HL-60/S4 treated with retinoic acid at 250 ng/mL for 4 days and 3 days (cell line): ENCODE measurements around the gene RYR1.
"Not testable (repeated sequence)": the region's sequence is repeated elsewhere in the genome, so short reads cannot be mapped to it uniquely, and the experiment has no call there.

Experiments
- in situ Hi-C: fragments of 300-500 bp; cut with MboI; formaldehyde crosslinking; loops from 2 replicates; pipeline ENCODE4 v1.7.0; 2022; ENCODE audit warnings: low sequenced_read_pairs

Gene RYR1

GRCh38 chr19:38508507-38508906, 75.0 kb downstream of the RYR1 start:
- in situ Hi-C loops, result no loop called here

- in situ Hi-C loops, result no loop called here
These were observed 75.5 kb downstream of the RYR1 start for GRCh38 chr19:38509027-38509426.

GRCh38 chr19:38511074-38511708, 77.7 kb downstream of the RYR1 start:
- in situ Hi-C loops, result no loop called here

GRCh38 chr19:38512277-38512676, 78.8 kb downstream of the RYR1 start:
- in situ Hi-C loops, result no loop called here

GRCh38 chr19:38513156-38513555, 79.7 kb downstream of the RYR1 start:
- in situ Hi-C loops, result not testable (repeated sequence)

GRCh38 chr19:38513762-38514167, 80.3 kb downstream of the RYR1 start:
- in situ Hi-C loops, result no loop called here

GRCh38 chr19:38514812-38515633, 81.5 kb downstream of the RYR1 start:
- in situ Hi-C loops, result no loop called here

- in situ Hi-C loops, result no loop called here
These were observed 82.4 kb downstream of the RYR1 start for GRCh38 chr19:38515896-38516295.

- in situ Hi-C loops, result no loop called here
These were observed 83.3 kb downstream of the RYR1 start for GRCh38 chr19:38516802-38517201.

GRCh38 chr19:38517321-38517720, 83.8 kb downstream of the RYR1 start:
- in situ Hi-C loops, result no loop called here

GRCh38 chr19:38517980-38518379, 84.5 kb downstream of the RYR1 start:
- in situ Hi-C loops, result not testable (repeated sequence)

- in situ Hi-C loops, result no loop called here
These were observed 85.7 kb downstream of the RYR1 start for GRCh38 chr19:38519168-38519567.

- in situ Hi-C loops, result no loop called here
These were observed 86.5 kb downstream of the RYR1 start for GRCh38 chr19:38519988-38520387.

GRCh38 chr19:38522915-38523314, 89.4 kb downstream of the RYR1 start:
- in situ Hi-C loops, result no loop called here

- in situ Hi-C loops, result no loop called here
These were observed 89.8 kb downstream of the RYR1 start for GRCh38 chr19:38523319-38523718.

GRCh38 chr19:38524369-38524768, 90.9 kb downstream of the RYR1 start:
- in situ Hi-C loops, result no loop called here

- in situ Hi-C loops, result no loop called here
These were observed 91.6 kb downstream of the RYR1 start for GRCh38 chr19:38524994-38525634.

- in situ Hi-C loops, result no loop called here
These were observed 92.9 kb downstream of the RYR1 start for GRCh38 chr19:38526430-38526829.

- in situ Hi-C loops, result no loop called here
These were observed 94.1 kb downstream of the RYR1 start for GRCh38 chr19:38527466-38528136.

GRCh38 chr19:38528213-38528755, 94.8 kb downstream of the RYR1 start:
- in situ Hi-C loops, result no loop called here

- in situ Hi-C loops, result no loop called here
These were observed 95.4 kb downstream of the RYR1 start for GRCh38 chr19:38528931-38529330.
